NT2/D1 (cell line): ENCODE results near the gene CYP2C9.

Source experiments
- YY1 ChIP-seq: IDR thresholded peaks from 2 replicates; pipeline ENCODE4 v1.6.1; 2011; ENCODE audit not compliant: insufficient read length, insufficient read depth
- ZNF274 ChIP-seq: IDR thresholded peaks from 2 replicates; pipeline ENCODE4 v1.6.1; 2011; ENCODE audit warnings: mild to moderate bottlenecking, low read depth, low read length

GRCh38 chr10:94916423-94916822, 22.0 kb upstream of the CYP2C9 start:
- no peak for TF ChIP-seq YY1
- TF ChIP-seq ZNF274: no peak
